Mammary epithelial cell (primary cell): ENCODE measurements around the gene SLC6A19.

Source experiments
- EZH2 ChIP-seq: IDR thresholded peaks from 2 replicates; pipeline ENCODE4 v1.6.1; 2012; ENCODE audit warnings: low read length, inconsistent platforms, borderline replicate concordance
- TF ChIP-seq, protein P1 (sequence below), 2 donors: IDR thresholded peaks in 1 of 2; conservative IDR thresholded peaks in 1 of 2; 2 replicates each; pipeline ENCODE4 v1.5.1; 2011 to 2012; ENCODE audit warnings: inconsistent platforms in 2 of 2, low read length in 2 of 2, mild to moderate bottlenecking in 2 of 2, control low read depth in 1 of 2, low read depth in 1 of 2; ENCODE audit not compliant: insufficient read depth in 1 of 2; ENCODE audit errors: extremely low read depth in 1 of 2

DNA sequence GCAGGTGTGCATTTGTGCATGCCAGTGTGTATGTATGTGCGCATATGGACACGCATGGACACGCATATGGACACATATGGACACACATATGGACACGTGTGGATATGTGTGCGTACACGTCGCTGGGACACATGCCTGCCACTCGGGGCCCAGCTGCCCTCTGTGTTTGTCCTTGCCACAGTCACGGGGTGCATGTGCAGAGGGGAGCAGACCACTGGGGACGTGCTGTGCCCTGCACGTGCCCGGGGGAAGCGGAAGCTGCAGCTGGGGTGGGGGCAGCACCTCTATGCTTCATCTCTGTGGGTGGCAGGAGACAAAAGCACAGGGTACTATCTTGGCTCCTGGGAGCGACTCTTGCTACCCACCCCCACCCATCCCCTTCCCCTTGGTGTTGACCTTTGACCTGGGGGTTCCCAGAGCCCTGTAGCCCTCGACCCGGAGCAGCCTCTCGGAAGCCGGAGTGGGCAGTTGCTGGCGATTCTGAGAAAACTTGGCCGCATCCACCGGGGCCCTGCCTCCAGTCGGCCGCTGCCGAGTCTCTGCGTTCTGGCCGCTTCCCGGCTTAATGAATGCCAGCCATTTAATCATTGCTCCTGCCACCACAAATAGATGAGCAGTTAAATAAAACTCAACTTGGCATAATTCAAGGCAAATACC is 21.4 kb downstream of the SLC6A19 start:
- TF ChIP-seq EZH2, result no peak
- TF ChIP-seq, protein P1, sequence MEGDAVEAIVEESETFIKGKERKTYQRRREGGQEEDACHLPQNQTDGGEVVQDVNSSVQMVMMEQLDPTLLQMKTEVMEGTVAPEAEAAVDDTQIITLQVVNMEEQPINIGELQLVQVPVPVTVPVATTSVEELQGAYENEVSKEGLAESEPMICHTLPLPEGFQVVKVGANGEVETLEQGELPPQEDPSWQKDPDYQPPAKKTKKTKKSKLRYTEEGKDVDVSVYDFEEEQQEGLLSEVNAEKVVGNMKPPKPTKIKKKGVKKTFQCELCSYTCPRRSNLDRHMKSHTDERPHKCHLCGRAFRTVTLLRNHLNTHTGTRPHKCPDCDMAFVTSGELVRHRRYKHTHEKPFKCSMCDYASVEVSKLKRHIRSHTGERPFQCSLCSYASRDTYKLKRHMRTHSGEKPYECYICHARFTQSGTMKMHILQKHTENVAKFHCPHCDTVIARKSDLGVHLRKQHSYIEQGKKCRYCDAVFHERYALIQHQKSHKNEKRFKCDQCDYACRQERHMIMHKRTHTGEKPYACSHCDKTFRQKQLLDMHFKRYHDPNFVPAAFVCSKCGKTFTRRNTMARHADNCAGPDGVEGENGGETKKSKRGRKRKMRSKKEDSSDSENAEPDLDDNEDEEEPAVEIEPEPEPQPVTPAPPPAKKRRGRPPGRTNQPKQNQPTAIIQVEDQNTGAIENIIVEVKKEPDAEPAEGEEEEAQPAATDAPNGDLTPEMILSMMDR (conservative IDR thresholded peaks at IDR 0.05 in 1 of 2, IDR thresholded peaks at IDR 0.05 in 1 of 2; ENCODE audit: extremely low read depth in 1 of 2, insufficient read depth in 1 of 2, low read depth in 1 of 2, low read length in 2 of 2), result no peak
